H9 (cell line): ENCODE results near the gene MRC2. TPM values are rescaled to one million over a fixed set of nuclear protein-coding genes. Genes with fewer than 3 reads are reported as not detected.

Experiments used
- DNase-seq: peaks from one replicate; pipeline ENCODE4 v3.0.0-alpha.2; 2017
- H2AFZ ChIP-seq: one replicate; pipeline ENCODE4 v1.6.1; 2013; ENCODE audit warnings: mild to moderate bottlenecking, low read length, control low read depth, moderate library complexity
- H2AK5ac ChIP-seq: 2 replicates; pipeline ENCODE4 v1.6.1; 2013; ENCODE audit warnings: low read length, control low read depth, mixed read lengths; ENCODE audit not compliant: insufficient read length
- H2BK120ac ChIP-seq: one replicate; pipeline ENCODE4 v1.6.1; 2013; ENCODE audit warnings: low read depth, mild to moderate bottlenecking, low read length, control low read depth, inconsistent platforms; ENCODE audit not compliant: poor library complexity, severe bottlenecking
- H2BK12ac ChIP-seq: 2 replicates; pipeline ENCODE4 v1.6.1; 2013; ENCODE audit warnings: low read length, control low read depth, mixed read lengths, low read depth; ENCODE audit not compliant: insufficient read length
- H2BK15ac ChIP-seq: 2 replicates; pipeline ENCODE4 v1.6.1; 2013; ENCODE audit warnings: low read depth, low read length, control low read depth
- H2BK20ac ChIP-seq: one replicate; pipeline ENCODE4 v1.6.1; 2013; ENCODE audit warnings: low read depth, mild to moderate bottlenecking, low read length, control low read depth, inconsistent platforms; ENCODE audit not compliant: poor library complexity, severe bottlenecking
- H2BK5ac ChIP-seq: 2 replicates; pipeline ENCODE4 v1.6.1; 2013; ENCODE audit warnings: low read length, control low read depth, mixed read lengths; ENCODE audit not compliant: insufficient read length
- H3K14ac ChIP-seq: 2 replicates; pipeline ENCODE4 v1.6.1; 2013; ENCODE audit warnings: low read length, control low read depth; ENCODE audit not compliant: insufficient read depth
- H3K18ac ChIP-seq: 2 replicates; pipeline ENCODE4 v1.6.1; 2013; ENCODE audit warnings: low read depth, mild to moderate bottlenecking, mixed read lengths, low read length, control low read depth; ENCODE audit not compliant: insufficient read length
- H3K23ac ChIP-seq: 2 replicates; pipeline ENCODE4 v1.6.1; 2013; ENCODE audit warnings: low read length, control low read depth, mixed read lengths, low read depth; ENCODE audit not compliant: insufficient read length
- H3K23me2 ChIP-seq: 2 replicates; pipeline ENCODE4 v1.6.1; 2013; ENCODE audit warnings: low read depth, mild to moderate bottlenecking, mixed read lengths, low read length, control low read depth; ENCODE audit not compliant: insufficient read length, poor library complexity, severe bottlenecking
- H3K27ac ChIP-seq: 2 replicates; pipeline ENCODE4 v1.5.1; 2013; ENCODE audit warnings: low read length, control low read depth, mixed read lengths, low read depth; ENCODE audit not compliant: insufficient read length
- H3K27me3 ChIP-seq: 2 replicates; pipeline ENCODE4 v1.6.1; 2013; ENCODE audit warnings: low read length, control low read depth, inconsistent platforms; ENCODE audit not compliant: insufficient read depth
- H3K4ac ChIP-seq: 2 replicates; pipeline ENCODE4 v1.6.1; 2013; ENCODE audit warnings: low read depth, mild to moderate bottlenecking, control low read depth, inconsistent platforms, low read length, moderate library complexity
- H3K4me1 ChIP-seq: 2 replicates; pipeline ENCODE4 v1.6.1; 2013; ENCODE audit warnings: low read length, control low read depth, inconsistent platforms; ENCODE audit not compliant: insufficient read depth
- H3K4me2 ChIP-seq: 2 replicates; pipeline ENCODE4 v1.6.1; 2013; ENCODE audit warnings: low read length, control low read depth, mixed read lengths; ENCODE audit not compliant: insufficient read length, insufficient read depth
- H3K56ac ChIP-seq: 2 replicates; pipeline ENCODE4 v1.6.1; 2013; ENCODE audit warnings: low read depth, mild to moderate bottlenecking, mixed read lengths, low read length, control low read depth; ENCODE audit not compliant: insufficient read length
- H3K79me1 ChIP-seq: 2 replicates; pipeline ENCODE4 v1.6.1; 2013; ENCODE audit warnings: low read depth, mild to moderate bottlenecking, moderate library complexity, low read length, control low read depth, inconsistent platforms; ENCODE audit not compliant: insufficient read depth, poor library complexity, severe bottlenecking
- H3K79me2 ChIP-seq: 2 replicates; pipeline ENCODE4 v1.6.1; 2013; ENCODE audit warnings: low read length, control low read depth, inconsistent platforms; ENCODE audit not compliant: insufficient read depth
- H3K9ac ChIP-seq: 2 replicates; pipeline ENCODE4 v1.6.1; 2013; ENCODE audit warnings: low read length, control low read depth, mixed read lengths; ENCODE audit not compliant: insufficient read length; ENCODE audit errors: extremely low read depth
- H3K9me3 ChIP-seq: one replicate; pipeline ENCODE4 v1.6.1; 2013; ENCODE audit warnings: low read depth, low read length, inconsistent platforms; ENCODE audit not compliant: control insufficient read depth
- H3T11ph ChIP-seq: one replicate; pipeline ENCODE4 v1.6.1; 2013; ENCODE audit warnings: mild to moderate bottlenecking, low read length, control low read depth, inconsistent platforms
- H4K20me1 ChIP-seq: one replicate; pipeline ENCODE4 v1.6.1; 2013; ENCODE audit not compliant: control insufficient read depth, insufficient read length, insufficient read depth
- H4K5ac ChIP-seq: 2 replicates; pipeline ENCODE4 v1.6.1; 2013; ENCODE audit warnings: low read depth, mild to moderate bottlenecking, mixed read lengths, low read length, control low read depth; ENCODE audit not compliant: insufficient read length
- H4K8ac ChIP-seq: replicated peaks from 2 replicates; pipeline ENCODE4 v1.6.1; 2013; ENCODE audit warnings: low read length, control low read depth, mixed read lengths, low read depth; ENCODE audit not compliant: insufficient read length
- H4K91ac ChIP-seq: 2 replicates; pipeline ENCODE4 v1.6.1; 2013; ENCODE audit warnings: low read depth, mild to moderate bottlenecking, moderate library complexity, mixed read lengths, low read length, control low read depth; ENCODE audit not compliant: insufficient read length
- H3K27ac Mint-ChIP-seq, 3 experiments: 2 replicates in 2 of 3; 3 replicates in 1 of 3; pipeline ENCODE4 v1.8.0; 2020 to 2021; ENCODE audit warnings: mixed read lengths in 3 of 3, mild to moderate bottlenecking in 1 of 3, moderate library complexity in 1 of 3
- H3K27me3 Mint-ChIP-seq: 2 replicates; pipeline ENCODE4 v1.8.0; 2021; ENCODE audit warnings: low read depth, mild to moderate bottlenecking, moderate library complexity, mixed read lengths
- H3K36me3 Mint-ChIP-seq, 3 experiments: 2 replicates in 2 of 3; 3 replicates in 1 of 3; pipeline ENCODE4 v1.8.0; 2020 to 2021; ENCODE audit warnings: low read depth in 3 of 3, mixed read lengths in 3 of 3; ENCODE audit not compliant: insufficient read depth in 1 of 3
- H3K4me1 Mint-ChIP-seq, 2 experiments: 2 replicates each; pipeline ENCODE4 v1.8.0; 2020; ENCODE audit warnings: mixed read lengths in 2 of 2
- H3K4me3 Mint-ChIP-seq, 2 experiments: 2 replicates in 1 of 2; 3 replicates in 1 of 2; pipeline ENCODE4 v1.8.0; 2020 to 2021; ENCODE audit warnings: mild to moderate bottlenecking in 2 of 2, mixed read lengths in 2 of 2, moderate library complexity in 1 of 2
- H3K9me3 Mint-ChIP-seq, 2 experiments: 2 replicates in 1 of 2; 3 replicates in 1 of 2; pipeline ENCODE4 v1.8.0; 2020; ENCODE audit warnings: mild to moderate bottlenecking in 2 of 2, mixed read lengths in 2 of 2, moderate library complexity in 1 of 2
- CTCF ChIP-seq: fragments of 200-600 bp; sonication (generic); conservative IDR thresholded peaks from 3 replicates; pipeline ENCODE4 v1.8.0; 2021; ENCODE audit warnings: antibody characterized with exemption, mild to moderate bottlenecking
- WGBS: extraction: QIAGEN DNeasy Blood & Tissue Kit; methylation state at CpG from one replicate; pipeline ENCODE4 v1.1.7; 2013; ENCODE audit warnings: missing lambda C conversion rate, low lambda C conversion rate, mixed read lengths; ENCODE audit not compliant: insufficient read length; ENCODE audit errors: extremely low coverage; 5-methylcytosine and 5-hydroxymethylcytosine counted together
- total RNA-seq: library from RNA; stranded (reverse); gene quantifications from 2 replicates; pipeline ENCODE4 v1.2.1, GENCODE V29; 2021

The MRC2 gene
- total RNA-seq, 1 experiment from 2014 or later: 18.7 TPM

DNA sequence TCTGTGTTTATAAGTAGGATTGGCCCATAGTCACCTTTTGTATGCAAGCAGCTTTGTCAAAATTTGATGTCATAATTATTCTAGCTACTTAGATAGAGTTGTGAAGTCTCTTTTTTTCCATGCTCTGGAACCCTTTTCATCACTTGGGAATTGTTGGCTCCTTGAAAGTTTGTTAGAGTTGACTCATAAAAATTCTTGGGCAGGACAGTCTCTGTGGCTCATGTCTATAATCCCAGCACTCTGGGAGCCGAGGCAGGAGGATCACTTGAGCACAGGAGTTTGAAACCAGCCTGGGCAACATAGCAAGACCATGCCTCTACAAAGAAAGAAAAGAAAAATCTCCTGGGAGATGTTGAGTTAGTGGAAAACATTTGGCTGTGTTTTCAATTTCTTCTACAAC lies 45.7 kb upstream of the MRC2 start:
- no CpG with 5 or more reads among the region's 1 CpG for whole genome bisulfite sequencing
- Histone ChIP-seq H3K9ac (no peak overlapping the region), H2BK15ac (no peak overlapping the region)

More for the DNA sequence above, 45.7 kb upstream of the MRC2 start:
- Histone ChIP-seq H4K20me1 (no peaks in the 10 kb centered on the region), H3K18ac (no peak overlapping the region), H3K23me2 (no peaks in the 10 kb centered on the region), H3K56ac (no peak overlapping the region), H2AK5ac (no peak overlapping the region), H2BK5ac (no peak overlapping the region), H2BK120ac (no peak overlapping the region), H3K27ac (no peak overlapping the region), H4K91ac (no peak overlapping the region), H3K9me3 (no peaks in the 10 kb centered on the region), H3K79me2 (no peaks in the 10 kb centered on the region), H3K4me2 (no peak overlapping the region), H3T11ph (no peak overlapping the region), H3K4me1 (no peaks in the 10 kb centered on the region; the same call in 1 of the 2 replicates), H3K14ac (no peak overlapping the region), H3K23ac (no peak overlapping the region), H3K27me3 (no peaks in the 10 kb centered on the region), H3K4ac (no peak overlapping the region), H4K5ac (no peak overlapping the region), H2AFZ (no peak overlapping the region), H4K8ac (no peak overlapping the region), H3K79me1 (no peaks in the 10 kb centered on the region), H2BK20ac (no peak overlapping the region), H2BK12ac (no peak overlapping the region)
- Mint-ChIP-seq H3K27ac (no peak overlapping the region; a peak in 1 of 7 replicates), H3K4me1 (no peaks in the 10 kb centered on the region), H3K4me3 (no peak overlapping the region), H3K27me3 (no peaks in the 10 kb centered on the region), H3K9me3 (no peaks in the 10 kb centered on the region), H3K36me3 (peaks cover 8 to 58% (median 54%) of the 10 kb centered on the region in 3 experiments; a peak in 6 of 7 replicates)
- no peak for DNase-seq
- no peak for TF ChIP-seq CTCF
